ENCODE results near the gene TRPT1.

Gene TRPT1

GRCh38 chr11:64268893-64269539, 43.0 kb upstream of the TRPT1 start:
- H3K9ac ChIP-seq (ENCODE audit: low read length), result peak overlapping the region; percentile 91
- H3K79me2 ChIP-seq (ENCODE audit: insufficient read depth, low read length), result no peaks in the 10 kb centered on the region
- peaks cover 27% of the 10 kb centered on the region for H3K4me1 ChIP-seq (ENCODE audit: insufficient read depth, low read length, severe bottlenecking)
- H3K27ac ChIP-seq (ENCODE audit: low read depth, low read length, poor library complexity, severe bottlenecking), result peak overlapping the region; percentile 91
- H3K36me3 ChIP-seq (ENCODE audit: insufficient read depth, low read length), result no peaks in the 10 kb centered on the region
- no peaks in the 10 kb centered on the region for H3K27me3 ChIP-seq (ENCODE audit: insufficient read depth, low read length)
- H4K20me1 ChIP-seq (ENCODE audit: insufficient read depth, low read length), result no peaks in the 10 kb centered on the region
- TF ChIP-seq CTCF (IDR thresholded peaks at IDR 0.05; ENCODE audit: low read length) (peak; percentile 25; the same call in 1 of the 2 replicates), EZH2 (IDR thresholded peaks at IDR 0.05; ENCODE audit: borderline replicate concordance, low read length) (no peak)
- no peaks in the 10 kb centered on the region for H3K9me3 ChIP-seq (ENCODE audit: low read length)
- peak overlapping the region; percentile 74 for H3K4me3 ChIP-seq (ENCODE audit: low read depth, low read length, poor library complexity, severe bottlenecking)
- no peaks in the 10 kb centered on the region for H3K9me2 ChIP-seq (ENCODE audit: low read depth, low read length)
- no peaks in the 10 kb centered on the region for H3F3A ChIP-seq (ENCODE audit: insufficient read depth, low read length)
- no peak overlapping the region for H2AFZ ChIP-seq (ENCODE audit: low read length)
- peak overlapping the region; percentile 93 for H3K4me2 ChIP-seq (ENCODE audit: low read length)

- TF ChIP-seq EZH2 (IDR thresholded peaks at IDR 0.05; ENCODE audit: borderline replicate concordance, low read length) (no peak), CTCF (IDR thresholded peaks at IDR 0.05; ENCODE audit: low read length) (no peak)
- no peaks in the 10 kb centered on the region for H3K9me3 ChIP-seq (ENCODE audit: low read length)
- peak overlapping the region; percentile 74 for H3K4me3 ChIP-seq (ENCODE audit: low read depth, low read length, poor library complexity, severe bottlenecking)
- no peaks in the 10 kb centered on the region for H3K79me2 ChIP-seq (ENCODE audit: insufficient read depth, low read length)
- H3K9me2 ChIP-seq (ENCODE audit: low read depth, low read length), result no peaks in the 10 kb centered on the region
- no peak overlapping the region for H2AFZ ChIP-seq (ENCODE audit: low read length)
- H3K4me2 ChIP-seq (ENCODE audit: low read length), result peak overlapping the region; percentile 93
- peaks cover 27% of the 10 kb centered on the region for H3K4me1 ChIP-seq (ENCODE audit: insufficient read depth, low read length, severe bottlenecking)
- peak overlapping the region; percentile 91 for H3K9ac ChIP-seq (ENCODE audit: low read length)
- peak overlapping the region; percentile 91 for H3K27ac ChIP-seq (ENCODE audit: low read depth, low read length, poor library complexity, severe bottlenecking)
- no peaks in the 10 kb centered on the region for H3K36me3 ChIP-seq (ENCODE audit: insufficient read depth, low read length)
- H4K20me1 ChIP-seq (ENCODE audit: insufficient read depth, low read length), result no peaks in the 10 kb centered on the region
- H3K27me3 ChIP-seq (ENCODE audit: insufficient read depth, low read length), result no peaks in the 10 kb centered on the region
- no peaks in the 10 kb centered on the region for H3F3A ChIP-seq (ENCODE audit: insufficient read depth, low read length)
These were observed 42.3 kb upstream of the TRPT1 start for GRCh38 chr11:64268025-64268892.

GRCh38 chr11:64267207-64267945, 41.4 kb upstream of the TRPT1 start:
- H3K27me3 ChIP-seq (ENCODE audit: insufficient read depth, low read length), result no peaks in the 10 kb centered on the region
- H3K4me2 ChIP-seq (ENCODE audit: low read length), result peak overlapping the region; percentile 93; the same call in 1 of the 2 replicates
- peaks cover 27% of the 10 kb centered on the region for H3K4me1 ChIP-seq (ENCODE audit: insufficient read depth, low read length, severe bottlenecking)
- H3K36me3 ChIP-seq (ENCODE audit: insufficient read depth, low read length), result peaks cover 8% of the 10 kb centered on the region
- no peaks in the 10 kb centered on the region for H3F3A ChIP-seq (ENCODE audit: insufficient read depth, low read length)
- no peaks in the 10 kb centered on the region for H4K20me1 ChIP-seq (ENCODE audit: insufficient read depth, low read length)
- no peaks in the 10 kb centered on the region for H3K9me3 ChIP-seq (ENCODE audit: low read length)
- no peaks in the 10 kb centered on the region for H3K9me2 ChIP-seq (ENCODE audit: low read depth, low read length)
- TF ChIP-seq CTCF (IDR thresholded peaks at IDR 0.05; ENCODE audit: low read length), result no peak
- no peak for TF ChIP-seq EZH2 (IDR thresholded peaks at IDR 0.05; ENCODE audit: borderline replicate concordance, low read length)
- H3K4me3 ChIP-seq (ENCODE audit: low read depth, low read length, poor library complexity, severe bottlenecking), result no peak overlapping the region
- H2AFZ ChIP-seq (ENCODE audit: low read length), result no peak overlapping the region
- H3K9ac ChIP-seq (ENCODE audit: low read length), result peak overlapping the region; percentile 91; the same call in 1 of the 2 replicates
- H3K79me2 ChIP-seq (ENCODE audit: insufficient read depth, low read length), result no peaks in the 10 kb centered on the region
- H3K27ac ChIP-seq (ENCODE audit: low read depth, low read length, poor library complexity, severe bottlenecking), result peak overlapping the region; percentile 91
